Endothelial cell of umbilical vein (primary cell): ENCODE measurements around the gene CCDC197. TPM values are rescaled to one million over a fixed set of nuclear protein-coding genes. Genes with fewer than 3 reads are reported as not detected.

Experiments used
- BruUV-seq: library from RNA; stranded (reverse); fragments of 400-500 nt; replicated peaks from 2 replicates; lab custom pipeline; 2021; lab: Mats Ljungman, UMichigan
- CTCF ChIA-PET: fragments of 300-600, 350-600 bp; sonication (Branson Sonifier 250); formaldehyde crosslinking; loops from one replicate; lab custom pipeline; 2021; ENCODE audit warnings: antibody characterized with exemption, inconsistent platforms; lab: Charles Lee
- POLR2A ChIA-PET: fragments of 300-600, 350-600 bp; sonication (Branson Sonifier 250); formaldehyde crosslinking; loops from one replicate; lab custom pipeline; 2021; ENCODE audit warnings: antibody characterized with exemption, inconsistent platforms; lab: Charles Lee
- DNase-seq: peaks from one replicate; pipeline ENCODE4 v3.0.0-alpha.2; 2011; ENCODE audit warnings: low read depth, low spot score
- FAIRE-seq: peaks from 2 replicates; lab custom pipeline; 2011; peaks lifted over from hg19 to GRCh38; lab: Jason Lieb, UNC
- H2AFZ ChIP-seq: 2 replicates; pipeline ENCODE4 v1.6.0; 2012; ENCODE audit warnings: low read depth, low read length, control low read depth, inconsistent platforms
- H3K27ac ChIP-seq: 2 replicates; pipeline ENCODE4 v1.5.1; 2011; ENCODE audit warnings: low read depth, mild to moderate bottlenecking, control low read depth, low read length, moderate library complexity; ENCODE audit not compliant: insufficient read depth
- H3K27me3 ChIP-seq, 2 experiments: 2 replicates each; pipeline versions ENCODE4 v1.6.0 to v1.6.1; 2011; ENCODE audit warnings: low read length in 2 of 2, mixed read lengths in 1 of 2; ENCODE audit not compliant: control insufficient read depth in 2 of 2, insufficient read depth in 2 of 2
- H3K36me3 ChIP-seq, 2 experiments: 2 replicates in 1 of 2; 3 replicates in 1 of 2; pipeline ENCODE4 v1.5.1; 2011; ENCODE audit warnings: low read length in 2 of 2, mild to moderate bottlenecking in 1 of 2, moderate library complexity in 1 of 2; ENCODE audit not compliant: control insufficient read depth in 2 of 2, insufficient read depth in 2 of 2; ENCODE audit errors: extremely low read depth in 1 of 2
- H3K4me1 ChIP-seq: 3 replicates; pipeline ENCODE4 v1.5.1; 2011; ENCODE audit warnings: mild to moderate bottlenecking, low read length; ENCODE audit not compliant: control insufficient read depth, insufficient read depth; ENCODE audit errors: extremely low read depth
- H3K4me2 ChIP-seq: 2 replicates; pipeline ENCODE4 v1.6.1; 2011; ENCODE audit warnings: low read length, control low read depth, mixed read lengths; ENCODE audit not compliant: insufficient read depth
- H3K4me3 ChIP-seq, 3 experiments: fragments of 200-600 bp in 1 of 3; sonication (generic), shearing (Covaris generic) in 1 of 3; replicated peaks in 1 of 3; 2 replicates each; pipeline ENCODE4 v1.5.1; 2011 to 2016; ENCODE audit warnings: control low read depth in 3 of 3, low read length in 3 of 3, mild to moderate bottlenecking in 2 of 3, inconsistent platforms in 1 of 3, low read depth in 1 of 3, moderate library complexity in 1 of 3; ENCODE audit not compliant: insufficient read depth in 1 of 3
- H3K79me2 ChIP-seq: 2 replicates; pipeline ENCODE4 v1.6.0; 2012; ENCODE audit warnings: low read length, inconsistent platforms; ENCODE audit not compliant: control insufficient read depth, insufficient read depth
- H3K9ac ChIP-seq: replicated peaks from 2 replicates; pipeline ENCODE3; 2011; ENCODE audit warnings: low read length, control low read depth; ENCODE audit not compliant: insufficient read depth; ENCODE audit errors: extremely low read depth
- H3K9me1 ChIP-seq: replicated peaks from 3 replicates; pipeline ENCODE4 v1.6.0; 2011; ENCODE audit warnings: mild to moderate bottlenecking, low read length; ENCODE audit not compliant: control insufficient read depth, insufficient read depth; ENCODE audit errors: extremely low read depth
- H3K9me3 ChIP-seq: replicated peaks from 2 replicates; pipeline ENCODE4 v1.5.1; 2012; ENCODE audit warnings: low read length, inconsistent platforms; ENCODE audit not compliant: control insufficient read depth, insufficient read depth
- H4K20me1 ChIP-seq: replicated peaks from 2 replicates; pipeline ENCODE3; 2011; ENCODE audit warnings: mild to moderate bottlenecking, low read length; ENCODE audit not compliant: control insufficient read depth, insufficient read depth; ENCODE audit errors: extremely low read depth
- EZH2 ChIP-seq: IDR thresholded peaks from 2 replicates; pipeline ENCODE4 v1.6.1; 2012; ENCODE audit warnings: borderline replicate concordance, low read depth, mild to moderate bottlenecking, moderate library complexity, low read length, inconsistent platforms; ENCODE audit not compliant: severe bottlenecking
- FOS ChIP-seq: IDR thresholded peaks from 2 replicates; pipeline ENCODE4 v1.6.1; 2011; ENCODE audit warnings: mild to moderate bottlenecking, low read length, moderate library complexity, borderline replicate concordance; ENCODE audit not compliant: insufficient read depth
- GATA2 ChIP-seq: IDR thresholded peaks from 2 replicates; pipeline ENCODE4 v1.7.0; 2011; ENCODE audit warnings: low read depth, mild to moderate bottlenecking, moderate library complexity, mixed read lengths, low read length; ENCODE audit not compliant: insufficient read length, insufficient read depth
- JUN ChIP-seq: IDR thresholded peaks from 2 replicates; pipeline ENCODE4 v1.6.1; 2011; ENCODE audit warnings: borderline replicate concordance, low read depth; ENCODE audit not compliant: insufficient read length, insufficient read depth
- MAX ChIP-seq: IDR thresholded peaks from 2 replicates; pipeline ENCODE4 v1.6.1; 2011; ENCODE audit not compliant: insufficient read depth, insufficient read length
- MYC ChIP-seq: IDR thresholded peaks from one replicate; pipeline ENCODE4 v1.6.1; 2011; ENCODE audit warnings: mild to moderate bottlenecking, low read depth, low read length
- POLR2A ChIP-seq: IDR thresholded peaks from 2 replicates; pipeline ENCODE4 v1.6.1; 2012; ENCODE audit warnings: low read depth, mild to moderate bottlenecking, control low read depth, low read length
- POLR2AphosphoS5 ChIP-seq: IDR thresholded peaks from 2 replicates; pipeline ENCODE4 v1.6.1; 2012; ENCODE audit warnings: low read depth, mild to moderate bottlenecking, control low read depth, low read length, moderate library complexity; ENCODE audit not compliant: insufficient read depth
- dilution Hi-C: fragments of 300-500 bp; cut with MboI; formaldehyde crosslinking; loops from one replicate; pipeline ENCODE4 v1.15.0; 2019; ENCODE audit warnings: low sequenced_read_pairs; ENCODE audit not compliant: extremely low pct_ligation_motif_present
- intact Hi-C: fragments of 100-400 bp; cut with micrococcal nuclease; formaldehyde crosslinking; loops from one replicate; pipeline ENCODE4 v1.10.0; 2022
- polyA plus RNA-seq, 4 experiments: library from polyadenylated mRNA; depleted of rRNA in 3 of 4; stranded (reverse) in 3 of 4; unstranded in 1 of 4; fragments of >200 nt; gene quantifications; 2 replicates each; pipeline versions ENCODE4 v1.2.1 to v1.2.3, GENCODE V29; 2011 to 2012; ENCODE audit warnings: missing spikeins in 1 of 4
- total RNA-seq: library from RNA; stranded (reverse); gene quantifications from 2 replicates; pipeline ENCODE4 v1.2.3, GENCODE V29; 2021
- TF ChIP-seq, protein P1 (sequence below), 2 donors: IDR thresholded peaks; 1 replicate in 1 of 2; 2 replicates in 1 of 2; pipeline ENCODE4 v1.5.1; 2011; ENCODE audit warnings: low read length in 2 of 2, mild to moderate bottlenecking in 2 of 2, moderate library complexity in 2 of 2, control low read depth in 1 of 2, inconsistent platforms in 1 of 2, low read depth in 1 of 2; ENCODE audit not compliant: insufficient read depth in 1 of 2; ENCODE audit errors: extremely low read depth in 1 of 2

The CCDC197 gene
- total and polyA plus RNA-seq, 2 donors (not counting 3 experiments of a cell fraction or from before 2014, with no cell fraction given), result not detected

DNA sequence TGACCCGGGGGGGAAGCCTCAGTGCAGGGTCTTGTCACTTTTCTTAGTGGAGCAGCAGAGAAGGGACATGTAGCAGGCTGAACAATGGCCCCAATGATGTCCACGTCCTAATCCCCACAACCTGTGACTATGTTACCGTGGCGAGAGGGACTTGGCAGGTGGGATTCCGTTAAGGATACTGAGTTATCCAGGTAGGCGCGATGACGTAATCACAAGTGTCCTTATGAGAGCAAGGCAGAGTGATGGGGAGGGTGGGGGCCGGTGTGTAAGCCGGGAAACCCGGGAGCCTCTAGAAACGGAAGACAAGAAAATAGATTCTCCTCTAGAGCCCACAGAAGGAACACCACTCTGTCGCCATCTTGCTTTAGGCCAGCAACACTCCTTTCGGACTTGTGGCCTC, 33.5 kb downstream of the CCDC197 start:
- no peaks in the 10 kb centered on the region for H3K9me3 ChIP-seq
- dilution Hi-C loops, result no loop called here
- H3K36me3 ChIP-seq, result no peaks in the 10 kb centered on the region
- FAIRE-seq, result no peak
- POLR2A ChIA-PET, result no interaction called here
- BruUV-seq, result no TSS peak
- CTCF ChIA-PET, result interaction anchor here (0.7 to 1.3 kb wide), 2 partner anchors 106 to 1492 kb away, joined by 3 to 5 read pairs; no protein-coding TSS in a partner anchor
- no peak overlapping the region for H3K4me3 ChIP-seq
- no peak overlapping the region for H3K9ac ChIP-seq
- no peaks in the 10 kb centered on the region for H3K27me3 ChIP-seq
- no peak for DNase-seq
- TF ChIP-seq GATA2 (no peak), FOS (no peak), MYC (no peak), JUN (no peak), POLR2A (no peak), POLR2AphosphoS5 (no peak), MAX (no peak), EZH2 (no peak)
- TF ChIP-seq, protein P1, sequence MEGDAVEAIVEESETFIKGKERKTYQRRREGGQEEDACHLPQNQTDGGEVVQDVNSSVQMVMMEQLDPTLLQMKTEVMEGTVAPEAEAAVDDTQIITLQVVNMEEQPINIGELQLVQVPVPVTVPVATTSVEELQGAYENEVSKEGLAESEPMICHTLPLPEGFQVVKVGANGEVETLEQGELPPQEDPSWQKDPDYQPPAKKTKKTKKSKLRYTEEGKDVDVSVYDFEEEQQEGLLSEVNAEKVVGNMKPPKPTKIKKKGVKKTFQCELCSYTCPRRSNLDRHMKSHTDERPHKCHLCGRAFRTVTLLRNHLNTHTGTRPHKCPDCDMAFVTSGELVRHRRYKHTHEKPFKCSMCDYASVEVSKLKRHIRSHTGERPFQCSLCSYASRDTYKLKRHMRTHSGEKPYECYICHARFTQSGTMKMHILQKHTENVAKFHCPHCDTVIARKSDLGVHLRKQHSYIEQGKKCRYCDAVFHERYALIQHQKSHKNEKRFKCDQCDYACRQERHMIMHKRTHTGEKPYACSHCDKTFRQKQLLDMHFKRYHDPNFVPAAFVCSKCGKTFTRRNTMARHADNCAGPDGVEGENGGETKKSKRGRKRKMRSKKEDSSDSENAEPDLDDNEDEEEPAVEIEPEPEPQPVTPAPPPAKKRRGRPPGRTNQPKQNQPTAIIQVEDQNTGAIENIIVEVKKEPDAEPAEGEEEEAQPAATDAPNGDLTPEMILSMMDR (IDR thresholded peaks at IDR 0.05; ENCODE audit: extremely low read depth in 1 of 2, insufficient read depth in 1 of 2, low read depth in 1 of 2, low read length in 2 of 2), result no peak
- no peaks in the 10 kb centered on the region for H3K79me2 ChIP-seq
- no peaks in the 10 kb centered on the region for H3K9me1 ChIP-seq
- H2AFZ ChIP-seq, result no peak overlapping the region
- H4K20me1 ChIP-seq, result no peaks in the 10 kb centered on the region
- no peak overlapping the region for H3K4me2 ChIP-seq
- H3K27ac ChIP-seq, result no peak overlapping the region
- H3K4me1 ChIP-seq, result peaks cover 10% of the 10 kb centered on the region
- intact Hi-C loops, result no loop called here
